Chondrocyte (in vitro differentiated cells): ENCODE data around the gene IFITM1. TPM values are rescaled to one million over a fixed set of nuclear protein-coding genes. Genes with fewer than 3 reads are reported as not detected.
"Not testable (repeated sequence)": the region's sequence is repeated elsewhere in the genome, so short reads cannot be mapped to it uniquely, and the experiment has no call there.

Source experiments
- DNase-seq: peaks from one replicate; pipeline ENCODE4 v3.0.0; 2021; ENCODE audit warnings: mixed read lengths, low spot score
- H3K27ac Mint-ChIP-seq: one replicate; pipeline ENCODE4 v1.8.0; 2021; ENCODE audit warnings: mild to moderate bottlenecking, moderate library complexity, mixed read lengths; ENCODE audit not compliant: unreplicated experiment
- H3K27me3 Mint-ChIP-seq: 2 replicates; pipeline ENCODE4 v1.8.0; 2021; ENCODE audit warnings: low read depth, mixed read lengths
- H3K36me3 Mint-ChIP-seq: 2 replicates; pipeline ENCODE4 v1.8.0; 2021; ENCODE audit warnings: low read depth, mixed read lengths
- H3K4me1 Mint-ChIP-seq: 2 replicates; pipeline ENCODE4 v1.8.0; 2021; ENCODE audit warnings: low read depth, mild to moderate bottlenecking, mixed read lengths
- H3K4me3 Mint-ChIP-seq: one replicate; pipeline ENCODE4 v1.8.0; 2021; ENCODE audit warnings: mild to moderate bottlenecking, moderate library complexity, mixed read lengths; ENCODE audit not compliant: unreplicated experiment
- H3K9me3 Mint-ChIP-seq: 2 replicates; pipeline ENCODE4 v1.8.0; 2021; ENCODE audit warnings: low read depth, mixed read lengths
- total RNA-seq: library from RNA; stranded (reverse); gene quantifications from 3 replicates; pipeline ENCODE4 v1.2.1, GENCODE V29; 2021
- TF ChIP-seq, protein P1 (sequence below): fragments of 200-600 bp; sonication (generic); IDR thresholded peaks from 2 replicates; pipeline ENCODE4 v1.5.0; 2021; ENCODE audit warnings: antibody characterized with exemption, mild to moderate bottlenecking, moderate library complexity

Gene IFITM1
- total RNA-seq, 1 donor from 2014 or later, result 1.6 TPM

GRCh38 chr11:315051-315481, 1.2 kb downstream of the IFITM1 start:
- Mint-ChIP-seq H3K9me3 (no peaks in the 10 kb centered on the region), H3K27me3 (peaks cover 13% of the 10 kb centered on the region), H3K36me3 (no peaks in the 10 kb centered on the region), H3K27ac (no peak overlapping the region), H3K4me3 (no peak overlapping the region), H3K4me1 (peaks cover 12% of the 10 kb centered on the region)
- TF ChIP-seq, protein P1, sequence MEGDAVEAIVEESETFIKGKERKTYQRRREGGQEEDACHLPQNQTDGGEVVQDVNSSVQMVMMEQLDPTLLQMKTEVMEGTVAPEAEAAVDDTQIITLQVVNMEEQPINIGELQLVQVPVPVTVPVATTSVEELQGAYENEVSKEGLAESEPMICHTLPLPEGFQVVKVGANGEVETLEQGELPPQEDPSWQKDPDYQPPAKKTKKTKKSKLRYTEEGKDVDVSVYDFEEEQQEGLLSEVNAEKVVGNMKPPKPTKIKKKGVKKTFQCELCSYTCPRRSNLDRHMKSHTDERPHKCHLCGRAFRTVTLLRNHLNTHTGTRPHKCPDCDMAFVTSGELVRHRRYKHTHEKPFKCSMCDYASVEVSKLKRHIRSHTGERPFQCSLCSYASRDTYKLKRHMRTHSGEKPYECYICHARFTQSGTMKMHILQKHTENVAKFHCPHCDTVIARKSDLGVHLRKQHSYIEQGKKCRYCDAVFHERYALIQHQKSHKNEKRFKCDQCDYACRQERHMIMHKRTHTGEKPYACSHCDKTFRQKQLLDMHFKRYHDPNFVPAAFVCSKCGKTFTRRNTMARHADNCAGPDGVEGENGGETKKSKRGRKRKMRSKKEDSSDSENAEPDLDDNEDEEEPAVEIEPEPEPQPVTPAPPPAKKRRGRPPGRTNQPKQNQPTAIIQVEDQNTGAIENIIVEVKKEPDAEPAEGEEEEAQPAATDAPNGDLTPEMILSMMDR, result no peak
- DNase-seq, result no peak

DNA sequence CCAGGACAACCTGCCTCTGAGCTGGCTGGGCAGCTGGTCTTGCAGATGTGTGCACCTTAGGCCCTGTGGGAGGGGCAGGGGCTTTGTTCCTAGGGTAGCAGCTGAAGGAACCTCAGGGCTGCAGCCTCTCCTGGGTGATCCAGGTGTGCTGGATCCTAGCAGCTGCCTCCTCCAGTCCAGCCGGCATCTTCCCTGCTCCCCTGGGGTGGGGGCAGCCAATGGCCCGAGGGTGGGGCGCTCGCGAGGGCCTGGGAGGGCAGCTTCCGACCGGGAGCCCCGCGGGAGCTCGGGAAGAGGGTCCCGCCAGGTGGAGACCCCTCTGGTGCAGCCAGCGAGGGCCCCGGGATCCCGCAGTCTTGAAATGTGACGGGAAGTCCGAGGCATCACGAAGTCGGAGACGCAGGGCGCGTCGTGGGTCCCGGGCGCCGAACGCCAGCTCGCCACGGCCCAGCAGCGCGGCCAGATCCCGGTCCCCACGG, 1.7 kb downstream of the IFITM1 start:
- H3K36me3 Mint-ChIP-seq, result no peaks in the 10 kb centered on the region
- no peak overlapping the region for H3K4me3 Mint-ChIP-seq
- H3K27ac Mint-ChIP-seq, result no peak overlapping the region
- peaks cover 13% of the 10 kb centered on the region for H3K4me1 Mint-ChIP-seq
- peak; percentile 88 for DNase-seq
- no peaks in the 10 kb centered on the region for H3K9me3 Mint-ChIP-seq
- TF ChIP-seq, protein P1, result no peak
- H3K27me3 Mint-ChIP-seq, result peaks cover 13% of the 10 kb centered on the region

DNA sequence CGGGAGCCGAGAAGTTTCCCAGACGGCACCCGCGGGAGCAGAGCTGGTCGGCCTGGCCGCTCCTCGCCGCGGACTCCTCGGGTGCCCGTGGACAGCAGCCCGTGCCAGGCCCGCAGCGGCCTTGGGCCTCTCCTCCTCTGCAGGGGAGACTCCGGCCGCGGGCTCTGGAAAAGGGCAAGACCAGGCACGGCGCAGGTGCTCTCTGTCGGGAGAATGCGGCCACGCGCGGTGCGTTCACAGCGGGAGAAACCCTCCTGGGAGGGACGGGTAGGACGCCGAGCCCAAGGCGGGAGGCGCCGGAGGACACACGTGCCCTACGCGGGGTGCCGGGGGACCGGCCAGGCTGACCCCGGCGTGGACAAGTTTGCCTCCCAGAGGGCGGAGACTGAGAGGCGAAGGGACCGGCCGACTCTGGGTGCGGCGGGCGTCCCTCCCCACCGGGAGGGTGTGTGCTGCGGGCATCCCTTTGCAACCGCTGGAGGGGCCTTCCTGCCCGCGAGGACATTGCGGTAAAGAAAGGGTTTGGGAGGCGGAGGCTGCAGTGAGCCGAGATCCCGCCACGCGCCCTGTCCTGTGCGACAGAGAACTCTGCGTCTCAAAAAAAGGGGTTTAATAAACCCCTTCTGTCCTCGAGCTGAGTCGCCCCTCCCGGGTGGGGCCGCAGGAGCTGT, 2.3 kb downstream of the IFITM1 start:
- DNase-seq, result peak; percentile 88
- TF ChIP-seq, protein P1, result no peak
- Mint-ChIP-seq H3K9me3 (no peaks in the 10 kb centered on the region), H3K27me3 (peaks cover 13% of the 10 kb centered on the region), H3K27ac (no peak overlapping the region), H3K36me3 (no peaks in the 10 kb centered on the region), H3K4me3 (no peak overlapping the region), H3K4me1 (peaks cover 18% of the 10 kb centered on the region)

GRCh38 chr11:316891-317301, 3.1 kb downstream of the IFITM1 start:
- Mint-ChIP-seq H3K9me3 (no peaks in the 10 kb centered on the region), H3K4me3 (no peak overlapping the region), H3K4me1 (peaks cover 18% of the 10 kb centered on the region), H3K27me3 (peaks cover 13% of the 10 kb centered on the region), H3K36me3 (no peaks in the 10 kb centered on the region), H3K27ac (no peak overlapping the region)
- TF ChIP-seq, protein P1, result no peak
- no peak for DNase-seq

- peak overlapping the region; percentile 33 for H3K4me3 Mint-ChIP-seq
- peak; percentile 5 for DNase-seq
- peaks cover 13% of the 10 kb centered on the region for H3K27me3 Mint-ChIP-seq
- H3K27ac Mint-ChIP-seq, H3K36me3 Mint-ChIP-seq, H3K9me3 Mint-ChIP-seq: not testable (repeated sequence)
- H3K4me1 Mint-ChIP-seq, result peaks cover 18% of the 10 kb centered on the region
Observed at GRCh38 chr11:317668-318404, 4.0 kb downstream of the IFITM1 start.

DNA sequence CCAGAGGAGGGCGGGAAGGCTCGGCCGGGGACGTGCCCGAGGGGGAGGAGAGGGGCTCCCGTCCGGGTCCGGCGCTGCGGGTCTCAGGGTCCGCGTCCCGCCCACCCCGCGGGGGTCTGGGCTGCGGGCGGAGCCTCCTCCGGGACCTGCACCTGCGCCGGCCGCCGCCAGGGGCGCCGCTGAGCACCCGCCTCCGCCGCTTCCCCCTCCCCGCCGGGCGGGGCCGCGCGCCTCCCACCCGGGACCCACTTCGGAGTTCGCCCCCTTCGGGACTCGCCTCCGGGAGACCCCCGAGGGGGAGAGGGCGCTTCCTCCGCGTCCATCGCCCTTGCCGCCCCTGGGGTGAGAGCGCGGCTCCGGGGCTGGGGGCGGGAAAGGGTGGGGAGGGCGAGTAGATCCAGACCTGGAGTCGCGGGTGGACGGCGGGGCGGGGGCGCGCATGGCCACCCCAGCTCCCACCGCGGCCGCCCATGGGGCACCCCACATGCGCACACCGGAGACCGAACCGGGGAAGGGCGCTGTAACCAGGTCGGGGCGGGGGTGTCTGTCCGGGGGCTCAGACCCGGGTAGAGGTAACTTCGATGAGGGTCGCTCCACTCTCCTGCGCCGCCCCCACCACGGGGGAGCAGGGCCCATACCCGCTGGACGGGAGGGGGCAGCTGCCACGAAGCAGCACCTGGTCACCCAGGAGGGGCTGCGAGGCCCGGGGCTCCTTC, 4.7 kb downstream of the IFITM1 start:
- not testable (repeated sequence) for H3K36me3 Mint-ChIP-seq, H3K9me3 Mint-ChIP-seq, H3K27ac Mint-ChIP-seq
- peak; percentile 41 for DNase-seq
- Mint-ChIP-seq H3K4me3 (peak overlapping the region; percentile 91), H3K27me3 (peaks cover 13% of the 10 kb centered on the region), H3K4me1 (peaks cover 15% of the 10 kb centered on the region)
